CD1c-positive myeloid dendritic cell (primary cell): ENCODE measurements around the gene MYBPC2.

ENCODE experiments used
- DNase-seq: peaks from one replicate; pipeline ENCODE4 v3.0.0-alpha.2; 2016; ENCODE audit errors: extremely low spot score

MYBPC2 gene

GRCh38 chr19:50480281-50481111, 47.8 kb downstream of the MYBPC2 start:
- DNase-seq: no peak

- no peak for DNase-seq
Observed at GRCh38 chr19:50481351-50482149, 48.9 kb downstream of the MYBPC2 start.

GRCh38 chr19:50482271-50482855, 49.7 kb downstream of the MYBPC2 start:
- no peak for DNase-seq

GRCh38 chr19:50482916-50483315, 50.2 kb downstream of the MYBPC2 start:
- DNase-seq: no peak

- DNase-seq: no peak
Observed at GRCh38 chr19:50485284-50485955, 52.7 kb downstream of the MYBPC2 start.

GRCh38 chr19:50486823-50487515, 54.3 kb downstream of the MYBPC2 start:
- DNase-seq: peak; percentile 58

GRCh38 chr19:50488389-50489194, 55.9 kb downstream of the MYBPC2 start:
- DNase-seq: peak; percentile 20

- DNase-seq: no peak
Observed at GRCh38 chr19:50489461-50490011, 56.8 kb downstream of the MYBPC2 start.

GRCh38 chr19:50490411-50490811, 57.7 kb downstream of the MYBPC2 start:
- no peak for DNase-seq

- no peak for DNase-seq
Observed at GRCh38 chr19:50490991-50491472, 58.3 kb downstream of the MYBPC2 start.

- no peak for DNase-seq
Observed at GRCh38 chr19:50492303-50493052, 59.8 kb downstream of the MYBPC2 start.

- DNase-seq: no peak
Observed at GRCh38 chr19:50493171-50493570, 60.5 kb downstream of the MYBPC2 start.

- no peak for DNase-seq
Observed at GRCh38 chr19:50494186-50495019, 61.7 kb downstream of the MYBPC2 start.

GRCh38 chr19:50495020-50495531, 62.4 kb downstream of the MYBPC2 start:
- no peak for DNase-seq

GRCh38 chr19:50496189-50497021, 63.7 kb downstream of the MYBPC2 start:
- no peak for DNase-seq

- DNase-seq: no peak
Observed at GRCh38 chr19:50497022-50497405, 64.3 kb downstream of the MYBPC2 start.
